B cell (primary cell): ENCODE results near the gene ETV3L. TPM values are rescaled to one million over a fixed set of nuclear protein-coding genes. Genes with fewer than 3 reads are reported as not detected.

Experiments used
- ATAC-seq: fragments of 200-7000 bp; cut with Tn5 transposase; one replicate; pipeline ENCODE4 v1.10.0; 2021; ENCODE audit warnings: low read depth, mild to moderate bottlenecking, moderate number of reproducible peaks, moderate library complexity
- CTCF ChIA-PET: fragments of 350-600 bp; sonication (Branson Sonifier 250); formaldehyde crosslinking; loops from one replicate; lab custom pipeline; 2021; ENCODE audit warnings: antibody characterized with exemption, inconsistent platforms; lab: Charles Lee
- POLR2A ChIA-PET: fragments of 350-600 bp; sonication (Branson Sonifier 250); formaldehyde crosslinking; loops from one replicate; lab custom pipeline; 2021; ENCODE audit warnings: antibody characterized with exemption; lab: Charles Lee
- DNase-seq: peaks from one replicate; pipeline ENCODE4 v3.0.0; 2013
- H2AFZ ChIP-seq: 2 replicates; pipeline ENCODE4 v1.6.1; 2012; ENCODE audit warnings: mild to moderate bottlenecking, low read depth, low read length; ENCODE audit not compliant: insufficient read depth, poor library complexity, severe bottlenecking
- H3K27ac ChIP-seq, 2 donors: 1 replicate in 1 of 2; 2 replicates in 1 of 2; pipeline ENCODE4 v1.5.1; 2012 to 2013; ENCODE audit warnings: low read length in 2 of 2, mild to moderate bottlenecking in 2 of 2, moderate library complexity in 1 of 2
- H3K27me3 ChIP-seq, 4 experiments: fragments of 200-600 bp in 1 of 4; sonication (generic) in 1 of 4; replicated peaks in 1 of 4; 1 replicate in 2 of 4; 2 replicates in 2 of 4; pipeline versions ENCODE4 v1.6.1 to v1.7.0; 2013 to 2016; ENCODE audit warnings: low read length in 3 of 4, mild to moderate bottlenecking in 2 of 4, mixed read lengths in 1 of 4, moderate library complexity in 1 of 4; ENCODE audit not compliant: insufficient read depth in 4 of 4, control insufficient read depth in 3 of 4; ENCODE audit errors: control extremely low read depth in 1 of 4
- H3K36me3 ChIP-seq, 2 experiments: replicated peaks in 1 of 2; 1 replicate in 1 of 2; 2 replicates in 1 of 2; pipeline versions ENCODE4 v1.6.1 to v1.7.1; 2013; ENCODE audit warnings: low read length in 1 of 2; ENCODE audit not compliant: insufficient read depth in 2 of 2, control insufficient read depth in 1 of 2; ENCODE audit errors: control extremely low read depth in 1 of 2, extremely low read depth in 1 of 2
- H3K4me1 ChIP-seq, 2 donors: fragments of 200-600 bp in 1 of 2; sonication (generic) in 1 of 2; 1 replicate in 1 of 2; 2 replicates in 1 of 2; pipeline versions ENCODE4 v1.5.1 to v1.6.1; 2013 to 2017; ENCODE audit warnings: low read length in 2 of 2; ENCODE audit not compliant: control insufficient read depth in 2 of 2, insufficient read depth in 2 of 2
- H3K4me2 ChIP-seq: replicated peaks from 2 replicates; pipeline ENCODE3; 2012; ENCODE audit warnings: mild to moderate bottlenecking, low read depth, low read length; ENCODE audit not compliant: poor library complexity, severe bottlenecking
- H3K4me3 ChIP-seq, 5 experiments: fragments of 200-600 bp in 1 of 5; sonication (generic) in 1 of 5; 1 replicate in 3 of 5; 2 replicates in 2 of 5; pipeline versions ENCODE4 v1.5.1 to v1.7.0; 2011 to 2016; ENCODE audit warnings: low read length in 4 of 5, mild to moderate bottlenecking in 4 of 5, low read depth in 2 of 5, control low read depth in 1 of 5, moderate library complexity in 1 of 5; ENCODE audit not compliant: insufficient read depth in 1 of 5; ENCODE audit errors: control extremely low read depth in 1 of 5, extremely low read depth in 1 of 5
- H3K79me2 ChIP-seq: fragments of 200-600 bp; sonication (generic); one replicate; pipeline ENCODE4 v1.6.0; 2016; ENCODE audit warnings: low read length; ENCODE audit not compliant: control insufficient read depth, insufficient read depth
- H3K9ac ChIP-seq: fragments of 200-600 bp; sonication (generic); 2 replicates; pipeline ENCODE4 v1.6.1; 2017; ENCODE audit warnings: mild to moderate bottlenecking, low read length, moderate library complexity
- H3K9me3 ChIP-seq, 3 donors: one replicate each; pipeline versions ENCODE4 v1.6.1 to v1.7.1; 2013; ENCODE audit warnings: low read length in 2 of 3; ENCODE audit not compliant: control insufficient read depth in 2 of 3, insufficient read depth in 1 of 3; ENCODE audit errors: control extremely low read depth in 1 of 3
- H4K20me1 ChIP-seq: 2 replicates; pipeline ENCODE4 v1.6.0; 2012; ENCODE audit warnings: mild to moderate bottlenecking, low read length; ENCODE audit not compliant: insufficient read depth, control insufficient read depth, poor library complexity, severe bottlenecking
- H3K27ac Mint-ChIP-seq: one replicate; pipeline ENCODE4 v1.8.0; 2021; ENCODE audit warnings: mixed read lengths
- H3K27me3 Mint-ChIP-seq: one replicate; pipeline ENCODE4 v1.8.0; 2021; ENCODE audit warnings: mixed read lengths
- H3K4me1 Mint-ChIP-seq: one replicate; pipeline ENCODE4 v1.8.0; 2021; ENCODE audit warnings: mixed read lengths
- H3K4me3 Mint-ChIP-seq: one replicate; pipeline ENCODE4 v1.8.0; 2021; ENCODE audit warnings: mixed read lengths
- H3K9me3 Mint-ChIP-seq: one replicate; pipeline ENCODE4 v1.8.0; 2022; ENCODE audit warnings: mixed read lengths; ENCODE audit not compliant: insufficient read depth
- CTCF ChIP-seq: fragments of 200-600 bp; IDR thresholded peaks from one replicate; pipeline ENCODE4 v1.8.0; 2022; ENCODE audit warnings: antibody characterized with exemption, mild to moderate bottlenecking
- EZH2 ChIP-seq: IDR thresholded peaks from 2 replicates; pipeline ENCODE4 v1.6.1; 2012; ENCODE audit warnings: borderline replicate concordance, low read depth, mild to moderate bottlenecking, moderate library complexity, low read length; ENCODE audit not compliant: insufficient read depth, poor library complexity, severe bottlenecking
- WGBS: methylation state at CpG from one replicate; pipeline ENCODE4 v1.1.5; 2013; ENCODE audit warnings: missing lambda C conversion rate; ENCODE audit not compliant: insufficient coverage; 5-methylcytosine and 5-hydroxymethylcytosine counted together
- intact Hi-C: fragments of 100-400 bp; cut with micrococcal nuclease; formaldehyde crosslinking; loops from one replicate; pipeline ENCODE4 v1.10.0; 2022
- polyA plus RNA-seq: library from polyadenylated mRNA; depleted of rRNA; stranded (reverse); fragments of >200 nt; gene quantifications from 2 replicates; pipeline ENCODE4 v1.2.3, GENCODE V29; 2012
- total RNA-seq, 2 donors: library from RNA; stranded (reverse); fragments of 120-200 nt in 1 of 2; gene quantifications; 1 replicate in 1 of 2; 2 replicates in 1 of 2; pipeline versions ENCODE4 v1.2.3 to v1.2.4, GENCODE V29; 2013 to 2022

The ETV3L gene
- total and polyA plus RNA-seq, 2 donors (not counting 1 experiment from before 2014, with no cell fraction given), result not detected

- ChIA-PET POLR2A (no interaction called here), CTCF (interaction anchor here (1.6 kb wide), 1 partner anchor 79 kb away, joined by 4 read pairs; no protein-coding TSS in a partner anchor)
- Histone ChIP-seq H3K27ac (no peak overlapping the region), H3K4me1 (peaks cover 0 to 4% of the 10 kb centered on the region in 2 donors), H3K9me3 (no peaks in the 10 kb centered on the region), H2AFZ (no peak overlapping the region), H3K79me2 (no peaks in the 10 kb centered on the region), H3K36me3 (no peaks in the 10 kb centered on the region), H3K9ac (no peak overlapping the region), H3K27me3 (peaks cover 0 to 17% (median 4%) of the 10 kb centered on the region in 4 experiments), H4K20me1 (no peaks in the 10 kb centered on the region), H3K4me3 (no peak overlapping the region), H3K4me2 (no peak overlapping the region)
- Mint-ChIP-seq H3K4me3 (no peak overlapping the region), H3K27me3 (peaks cover 37% of the 10 kb centered on the region), H3K27ac (no peak overlapping the region), H3K4me1 (peaks cover 3% of the 10 kb centered on the region), H3K9me3 (no peaks in the 10 kb centered on the region)
- DNase-seq (no peak), ATAC-seq (no peak)
- TF ChIP-seq EZH2 (no peak), CTCF (no peak)
- intact Hi-C loops, result no loop called here
- WGBS, result 100% methylated on average over 1 of the region's 1 CpG
These were observed 22.2 kb downstream of the ETV3L start for GRCh38 chr1:157077394-157077793.

DNA sequence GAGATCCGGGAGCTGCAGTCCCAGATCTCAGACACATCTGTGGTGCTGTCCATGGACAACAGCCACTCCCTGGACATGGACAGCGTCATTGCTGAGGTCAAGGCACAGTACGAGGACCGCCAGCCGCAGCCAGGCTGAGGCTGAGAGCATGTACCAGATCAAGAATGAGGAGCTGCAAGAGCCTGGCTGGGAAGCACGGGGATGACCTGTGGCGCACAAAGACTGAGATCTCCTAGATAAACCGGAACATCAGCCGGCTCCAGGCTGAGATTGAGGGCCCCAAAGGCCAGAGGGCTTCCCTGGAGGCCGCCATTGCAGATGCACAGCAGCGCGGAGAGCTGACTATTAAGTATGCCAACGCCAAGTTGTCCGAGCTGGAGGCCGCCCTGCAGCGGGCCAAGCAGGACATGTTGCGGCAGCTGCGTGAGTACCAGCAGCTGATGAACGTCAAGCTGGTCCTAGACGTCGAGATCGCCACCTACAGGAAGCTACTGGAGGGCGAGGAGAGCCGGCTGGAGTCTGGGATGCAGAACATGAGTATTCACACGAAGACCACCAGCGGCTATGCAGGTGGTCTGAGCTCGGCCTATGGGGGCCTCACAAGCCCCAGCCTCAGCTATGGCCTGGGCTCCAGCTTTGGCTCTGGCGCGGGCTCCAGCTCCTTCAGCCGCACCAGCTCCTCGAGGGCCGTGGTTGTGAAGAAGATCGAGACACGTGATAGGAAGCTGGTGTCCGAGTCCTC lies 25.5 kb downstream of the ETV3L start:
- Mint-ChIP-seq H3K27ac (no peak overlapping the region), H3K27me3 (peaks cover 31% of the 10 kb centered on the region), H3K4me3 (no peak overlapping the region), H3K9me3 (no peaks in the 10 kb centered on the region), H3K4me1 (peaks cover 3% of the 10 kb centered on the region)
- ChIA-PET POLR2A (no interaction called here), CTCF (interaction anchor here (1.0 to 1.2 kb wide), 3 partner anchors 73 to 184 kb away, joined by 3 read pairs; no protein-coding TSS in a partner anchor)
- Histone ChIP-seq H3K4me3 (no peak overlapping the region), H3K9me3 (no peaks in the 10 kb centered on the region), H3K36me3 (no peaks in the 10 kb centered on the region), H3K27ac (no peak overlapping the region), H2AFZ (peak overlapping the region; percentile 33), H3K4me2 (no peak overlapping the region), H3K9ac (no peak overlapping the region), H4K20me1 (no peaks in the 10 kb centered on the region), H3K79me2 (no peaks in the 10 kb centered on the region), H3K27me3 (peaks cover 0 to 23% (median 7%) of the 10 kb centered on the region in 4 experiments), H3K4me1 (peaks cover 0 to 4% of the 10 kb centered on the region in 2 donors)
- WGBS, result 35% methylated on average over 35 of the region's 35 CpGs
- DNase-seq (peak; percentile 36), ATAC-seq (no peak)
- intact Hi-C loops, result no loop called here
- TF ChIP-seq CTCF, result no peak
- TF ChIP-seq EZH2, result no peak
